GM10248 (cell line): Measurements from ENCODE around the gene KCNQ1.

Source experiments
- CTCF ChIA-PET: fragments of 300-600 bp; sonication (Branson Sonifier 250); formaldehyde crosslinking; extraction: SDS; loops from one replicate; lab custom pipeline; 2021; ENCODE audit warnings: antibody characterized with exemption; lab: Yijun Ruan, JAX
- POLR2A ChIA-PET: fragments of 350-650 bp; sonication (Branson Sonifier 250); formaldehyde crosslinking; extraction: SDS; loops from one replicate; lab custom pipeline; 2020; ENCODE audit warnings: antibody characterized with exemption; lab: Yijun Ruan, JAX
- DNase-seq: peaks from one replicate; pipeline ENCODE4 v3.0.0; 2012; ENCODE audit errors: extremely low spot score
- CTCF ChIP-seq: IDR thresholded peaks from 2 replicates; pipeline ENCODE4 v1.5.1; 2012; ENCODE audit warnings: mild to moderate bottlenecking, low read depth; ENCODE audit errors: extremely low read depth, missing control alignments, control extremely low read depth

The KCNQ1 gene

GRCh38 chr11:2694995-2695939 lies 250.5 kb downstream of the KCNQ1 start:
- POLR2A ChIA-PET: interaction anchor here (0.6 to 1.2 kb wide), 2 partner anchors 9 to 14 kb away, joined by 3 read pairs; no protein-coding TSS in a partner anchor
- CTCF ChIA-PET: interaction anchor here (0.8 to 1.0 kb wide), 2 partner anchors 9 to 12 kb away, joined by 3 read pairs; no protein-coding TSS in a partner anchor
- no peak for TF ChIP-seq CTCF
- no peak for DNase-seq

- CTCF ChIA-PET: no interaction called here
- DNase-seq: no peak
These were observed 251.6 kb downstream of the KCNQ1 start for GRCh38 chr11:2696455-2696854.

GRCh38 chr11:2697866-2698265 lies 253.1 kb downstream of the KCNQ1 start:
- CTCF ChIA-PET: no interaction called here
- POLR2A ChIA-PET: no interaction called here
- TF ChIP-seq CTCF: no peak
- DNase-seq: no peak

More at GRCh38 chr11:2696455-2696854, 251.6 kb downstream of the KCNQ1 start:
- POLR2A ChIA-PET: interaction anchor here (1.2 kb wide), 1 partner anchor 15 kb away, joined by 3 read pairs; no protein-coding TSS in a partner anchor
- TF ChIP-seq CTCF: no peak

GRCh38 chr11:2698386-2699184 lies 253.8 kb downstream of the KCNQ1 start:
- POLR2A ChIA-PET: no interaction called here
- DNase-seq: no peak
- no peak for TF ChIP-seq CTCF
- CTCF ChIA-PET: no interaction called here

- no peak for TF ChIP-seq CTCF
- DNase-seq: no peak
- ChIA-PET POLR2A (interaction anchor here (1.0 kb wide), 1 partner anchor 9 kb away, joined by 10 read pairs; no protein-coding TSS in a partner anchor), CTCF (no interaction called here)
These were observed 254.3 kb downstream of the KCNQ1 start for GRCh38 chr11:2699185-2699530.
